ENCODE measurements around the gene FIS1.
A peak's percentile ranks its signal among the peaks of the same experiment; 100 is the strongest.
"Not testable (repeated sequence)": the region's sequence is repeated elsewhere in the genome, so short reads cannot be mapped to it uniquely, and the experiment has no call there.

The FIS1 gene

DNA sequence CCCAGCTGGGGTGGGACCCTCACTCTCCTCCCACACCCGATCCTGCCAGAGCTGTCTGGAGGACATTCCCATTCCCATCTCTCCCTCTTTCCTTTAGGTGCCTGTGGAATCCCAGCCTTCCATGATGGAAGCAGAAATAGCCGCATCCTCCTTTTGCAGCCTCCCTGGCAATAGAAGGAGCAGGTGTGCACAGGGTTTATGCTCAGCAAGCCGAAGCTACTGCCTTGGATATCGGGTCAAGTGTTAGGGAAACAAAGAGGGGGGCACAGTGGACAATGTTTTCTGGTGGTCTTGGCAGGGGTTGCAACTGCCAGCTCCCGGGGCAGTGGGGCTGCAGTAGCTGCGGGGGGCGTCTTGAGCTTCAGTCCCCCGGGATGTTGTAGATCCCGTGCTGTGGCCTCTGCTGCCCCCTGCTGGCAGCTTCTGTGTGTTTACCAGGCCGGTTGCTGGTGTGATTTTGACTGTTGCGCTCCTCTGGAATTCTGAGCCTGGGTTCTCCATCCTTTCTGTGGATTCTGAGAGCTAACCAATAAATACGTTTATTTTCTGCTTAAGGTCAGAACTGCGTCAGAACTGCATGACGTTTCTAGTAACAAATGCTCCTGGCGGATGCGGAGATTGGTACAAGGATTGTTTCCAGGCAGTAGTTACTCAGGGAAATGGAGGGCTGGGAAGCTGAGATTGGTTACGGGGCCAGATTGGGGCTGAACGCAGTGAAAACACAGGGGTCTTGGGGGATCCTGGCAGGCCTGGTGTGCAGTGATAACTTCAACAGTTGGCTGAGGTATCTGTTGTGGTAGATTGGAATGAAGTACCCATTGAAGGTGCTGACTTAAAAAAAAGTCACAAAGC is 45.5 kb upstream of the FIS1 start:
- peaks cover 16% of the 10 kb centered on the region for H3K27me3 ChIP-seq (ENCODE audit: insufficient read depth, low read length)
- H3K14ac ChIP-seq (ENCODE audit: low read length); H3K9ac ChIP-seq (ENCODE audit: low read length); H3K4me2 ChIP-seq (ENCODE audit: low read length); H3K23ac ChIP-seq (ENCODE audit: low read length); H4K91ac ChIP-seq (ENCODE audit: low read depth, low read length); H2BK5ac ChIP-seq (ENCODE audit: low read depth, low read length, poor library complexity); H3K4me1 ChIP-seq (ENCODE audit: control insufficient read depth in 1 of 2, insufficient read depth in 2 of 2, low read length in 2 of 2); H3K4ac ChIP-seq (ENCODE audit: low read depth, low read length); H3K36me3 ChIP-seq (ENCODE audit: control insufficient read depth in 1 of 2, insufficient read depth in 2 of 2, low read length in 2 of 2); H3K18ac ChIP-seq (ENCODE audit: low read length); H3K27ac ChIP-seq (ENCODE audit: low read depth, low read length); H4K12ac ChIP-seq (ENCODE audit: low read depth, low read length); H4K8ac ChIP-seq (ENCODE audit: low read depth, low read length); H2AK5ac ChIP-seq (ENCODE audit: low read length); H2AFZ ChIP-seq (ENCODE audit: insufficient read depth, low read length, poor library complexity); H3K79me1 ChIP-seq (ENCODE audit: low read length); H3K79me2 ChIP-seq (ENCODE audit: control insufficient read depth, insufficient read depth, low read length, poor library complexity); H2BK120ac ChIP-seq (ENCODE audit: insufficient read depth, low read length, poor library complexity); H2BK12ac ChIP-seq (ENCODE audit: low read length); H3K9me3 ChIP-seq (ENCODE audit: insufficient read depth, low read depth, low read length); H3K4me3 ChIP-seq (ENCODE audit: low read depth, low read length): not testable (repeated sequence)
- DNase-seq = peak; percentile 19 to 59
- no CpG with 5 or more reads among the region's 18 CpGs for WGBS (ENCODE audit: extremely low coverage, insufficient coverage, insufficient read length)

DNA sequence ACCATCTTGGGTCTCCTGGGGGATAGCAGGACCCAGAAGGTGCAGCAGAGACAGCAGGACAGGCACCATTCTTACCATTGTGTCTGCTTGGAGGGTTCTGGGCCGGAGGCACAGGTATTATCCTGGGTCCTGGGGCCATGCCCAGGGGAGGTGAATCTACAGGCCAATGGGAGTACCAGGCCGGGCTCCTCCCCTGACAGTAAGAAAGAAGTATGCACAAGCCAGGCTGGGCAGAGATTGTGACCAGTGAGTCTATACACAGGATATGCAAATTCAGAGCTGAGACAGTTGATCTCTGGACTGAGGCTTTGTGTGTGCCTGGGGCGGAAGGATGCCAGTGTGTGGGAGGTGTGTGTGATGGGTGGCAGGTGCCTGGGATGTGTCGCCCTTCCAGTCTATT is 44.8 kb upstream of the FIS1 start:
- not testable (repeated sequence) for H3K4me3 ChIP-seq (ENCODE audit: low read depth, low read length); H3K4me2 ChIP-seq (ENCODE audit: low read length); H3K9ac ChIP-seq (ENCODE audit: low read length); H3K27ac ChIP-seq (ENCODE audit: low read depth, low read length); H3K14ac ChIP-seq (ENCODE audit: low read length); H2BK5ac ChIP-seq (ENCODE audit: low read depth, low read length, poor library complexity); H2BK120ac ChIP-seq (ENCODE audit: insufficient read depth, low read length, poor library complexity); H2BK12ac ChIP-seq (ENCODE audit: low read length); H4K91ac ChIP-seq (ENCODE audit: low read depth, low read length); H4K8ac ChIP-seq (ENCODE audit: low read depth, low read length); H4K12ac ChIP-seq (ENCODE audit: low read depth, low read length); H3K79me1 ChIP-seq (ENCODE audit: low read length); H2AK5ac ChIP-seq (ENCODE audit: low read length); H3K36me3 ChIP-seq (ENCODE audit: control insufficient read depth in 1 of 2, insufficient read depth in 2 of 2, low read length in 2 of 2); H3K4me1 ChIP-seq (ENCODE audit: control insufficient read depth in 1 of 2, insufficient read depth in 2 of 2, low read length in 2 of 2); H3K4ac ChIP-seq (ENCODE audit: low read depth, low read length); H3K79me2 ChIP-seq (ENCODE audit: control insufficient read depth, insufficient read depth, low read length, poor library complexity); DNase-seq; H2AFZ ChIP-seq (ENCODE audit: insufficient read depth, low read length, poor library complexity); H3K9me3 ChIP-seq (ENCODE audit: insufficient read depth, low read depth, low read length); H3K23ac ChIP-seq (ENCODE audit: low read length); H3K18ac ChIP-seq (ENCODE audit: low read length)
- WGBS (ENCODE audit: extremely low coverage, insufficient coverage, insufficient read length) = no CpG with 5 or more reads among the region's 4 CpGs
- peaks cover 16% of the 10 kb centered on the region for H3K27me3 ChIP-seq (ENCODE audit: insufficient read depth, low read length)

DNA sequence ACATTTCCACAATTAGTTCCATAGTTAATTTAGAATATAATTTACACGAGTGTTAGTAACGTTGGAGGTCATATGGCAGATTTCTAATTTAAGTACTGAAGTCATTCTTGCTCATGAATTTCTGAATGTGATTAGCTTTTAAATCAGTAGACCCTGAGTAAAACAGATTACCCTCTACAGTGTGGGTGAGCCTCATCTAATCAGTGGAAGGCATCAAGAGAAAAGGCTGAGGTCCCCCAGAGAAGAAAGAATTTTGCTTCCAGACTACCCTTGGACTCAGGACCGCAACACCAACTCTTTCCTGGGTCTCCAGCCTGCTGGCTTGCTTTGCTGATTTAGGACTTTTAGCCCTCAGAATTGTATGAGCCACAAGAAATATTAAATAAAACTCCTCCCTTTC is 43.6 kb upstream of the FIS1 start:
- Histone ChIP-seq H3K4ac (ENCODE audit: low read depth, low read length) (no peak overlapping the region), H2BK5ac (ENCODE audit: low read depth, low read length, poor library complexity) (no peak overlapping the region), H4K91ac (ENCODE audit: low read depth, low read length) (no peak overlapping the region), H3K27me3 (ENCODE audit: insufficient read depth, low read length) (peaks cover 7% of the 10 kb centered on the region), H2BK12ac (ENCODE audit: low read length) (no peak overlapping the region), H3K4me1 (ENCODE audit: control insufficient read depth in 1 of 2, insufficient read depth in 2 of 2, low read length in 2 of 2) (no peaks in the 10 kb centered on the region), H3K9ac (ENCODE audit: low read length) (no peak overlapping the region), H3K4me3 (ENCODE audit: low read depth, low read length) (no peak overlapping the region), H3K79me2 (ENCODE audit: control insufficient read depth, insufficient read depth, low read length, poor library complexity) (no peaks in the 10 kb centered on the region), H3K9me3 (ENCODE audit: insufficient read depth, low read depth, low read length) (no peaks in the 10 kb centered on the region), H3K79me1 (ENCODE audit: low read length) (no peaks in the 10 kb centered on the region), H3K23ac (ENCODE audit: low read length) (no peak overlapping the region), H3K14ac (ENCODE audit: low read length) (no peak overlapping the region), H2AFZ (ENCODE audit: insufficient read depth, low read length, poor library complexity) (no peak overlapping the region), H3K27ac (ENCODE audit: low read depth, low read length) (no peak overlapping the region), H3K4me2 (ENCODE audit: low read length) (no peak overlapping the region), H3K18ac (ENCODE audit: low read length) (no peak overlapping the region), H4K12ac (ENCODE audit: low read depth, low read length) (no peak overlapping the region), H2BK120ac (ENCODE audit: insufficient read depth, low read length, poor library complexity) (no peak overlapping the region), H4K8ac (ENCODE audit: low read depth, low read length) (no peak overlapping the region), H3K36me3 (ENCODE audit: control insufficient read depth in 1 of 2, insufficient read depth in 2 of 2, low read length in 2 of 2) (no peaks in the 10 kb centered on the region), H2AK5ac (ENCODE audit: low read length) (no peak overlapping the region)
- WGBS (ENCODE audit: extremely low coverage, insufficient coverage, insufficient read length) = no CpG with 5 or more reads among the region's 3 CpGs
- DNase-seq = no peak

DNA sequence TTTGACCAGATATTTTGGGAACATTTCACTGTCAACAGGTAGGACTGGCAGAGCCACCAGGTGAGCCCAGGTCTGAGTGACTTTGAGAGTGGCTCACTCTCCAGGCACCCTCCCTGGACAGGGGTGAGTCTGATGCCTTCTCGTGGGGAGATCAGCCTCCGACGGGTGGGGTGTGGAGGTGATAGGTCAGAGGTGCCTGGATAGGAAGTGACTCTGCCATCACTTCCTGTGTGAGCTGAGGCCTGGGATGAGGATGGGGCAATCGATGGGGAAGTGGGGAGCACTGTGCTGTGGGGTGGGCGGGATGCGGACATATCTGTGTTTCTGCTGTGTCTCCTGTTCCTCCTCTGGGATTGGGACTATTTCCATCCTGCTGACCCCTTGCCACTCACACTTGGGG is 42.2 kb upstream of the FIS1 start:
- Histone ChIP-seq H3K4ac (ENCODE audit: low read depth, low read length) (no peak overlapping the region), H3K14ac (ENCODE audit: low read length) (no peak overlapping the region), H3K79me2 (ENCODE audit: control insufficient read depth, insufficient read depth, low read length, poor library complexity) (no peaks in the 10 kb centered on the region), H3K9ac (ENCODE audit: low read length) (no peak overlapping the region), H2BK120ac (ENCODE audit: insufficient read depth, low read length, poor library complexity) (no peak overlapping the region), H2BK5ac (ENCODE audit: low read depth, low read length, poor library complexity) (no peak overlapping the region), H2AFZ (ENCODE audit: insufficient read depth, low read length, poor library complexity) (no peak overlapping the region), H4K8ac (ENCODE audit: low read depth, low read length) (no peak overlapping the region), H3K4me2 (ENCODE audit: low read length) (no peak overlapping the region), H4K12ac (ENCODE audit: low read depth, low read length) (no peak overlapping the region), H3K9me3 (ENCODE audit: insufficient read depth, low read depth, low read length) (no peaks in the 10 kb centered on the region), H4K91ac (ENCODE audit: low read depth, low read length) (no peak overlapping the region), H3K79me1 (ENCODE audit: low read length) (no peaks in the 10 kb centered on the region), H3K27ac (ENCODE audit: low read depth, low read length) (no peak overlapping the region), H3K18ac (ENCODE audit: low read length) (no peak overlapping the region), H2BK12ac (ENCODE audit: low read length) (no peak overlapping the region), H3K4me3 (ENCODE audit: low read depth, low read length) (no peak overlapping the region), H2AK5ac (ENCODE audit: low read length) (no peak overlapping the region), H3K36me3 (ENCODE audit: control insufficient read depth in 1 of 2, insufficient read depth in 2 of 2, low read length in 2 of 2) (no peaks in the 10 kb centered on the region), H3K4me1 (ENCODE audit: control insufficient read depth in 1 of 2, insufficient read depth in 2 of 2, low read length in 2 of 2) (no peaks in the 10 kb centered on the region), H3K27me3 (ENCODE audit: insufficient read depth, low read length) (no peaks in the 10 kb centered on the region), H3K23ac (ENCODE audit: low read length) (no peak overlapping the region)
- no peak for DNase-seq
- WGBS (ENCODE audit: extremely low coverage, insufficient coverage, insufficient read length) = no CpG with 5 or more reads among the region's 6 CpGs
